H1 (cell line): Measurements from ENCODE around the gene DGUOK. TPM values are rescaled to one million over a fixed set of nuclear protein-coding genes. Genes with fewer than 3 reads are reported as not detected.

ENCODE experiments used
- CTCF ChIA-PET: fragments of 300-600 bp; sonication (Branson Sonifier 250); formaldehyde crosslinking; loops from one replicate; lab custom pipeline; 2021; ENCODE audit not compliant: partially characterized antibody; lab: Charles Lee
- POLR2A ChIA-PET: fragments of 300-600 bp; sonication (Branson Sonifier 250); formaldehyde crosslinking; loops from one replicate; lab custom pipeline; 2021; ENCODE audit warnings: inconsistent platforms; ENCODE audit not compliant: partially characterized antibody; lab: Charles Lee
- DNase-seq, 2 experiments: peaks; one replicate each; pipeline versions ENCODE4 v3.0.0 to v3.0.0-alpha.2; 2010 to 2022; ENCODE audit warnings: low spot score in 2 of 2, low read depth in 1 of 2, mixed read lengths in 1 of 2
- FAIRE-seq: peaks from 2 replicates; lab custom pipeline; 2011; peaks lifted over from hg19 to GRCh38; lab: Jason Lieb, UNC
- H2AFZ ChIP-seq: 2 replicates; pipeline ENCODE4 v1.8.1; 2012; ENCODE audit warnings: low read length, inconsistent platforms
- H2AK5ac ChIP-seq: 2 replicates; pipeline ENCODE4 v1.6.1; 2013; ENCODE audit warnings: low read depth, low read length
- H2BK120ac ChIP-seq: replicated peaks from 2 replicates; pipeline ENCODE3; 2013; ENCODE audit warnings: low read depth, low read length, inconsistent platforms
- H2BK12ac ChIP-seq: 2 replicates; pipeline ENCODE4 v1.6.1; 2013; ENCODE audit warnings: low read depth, low read length
- H2BK15ac ChIP-seq: 2 replicates; pipeline ENCODE4 v1.6.1; 2013; ENCODE audit warnings: low read length
- H2BK20ac ChIP-seq: 2 replicates; pipeline ENCODE4 v1.6.1; 2013; ENCODE audit warnings: low read length
- H2BK5ac ChIP-seq: 2 replicates; pipeline ENCODE4 v1.6.1; 2013; ENCODE audit warnings: low read depth, low read length
- H3K14ac ChIP-seq: 2 replicates; pipeline ENCODE4 v1.6.1; 2013; ENCODE audit warnings: inconsistent platforms; ENCODE audit not compliant: insufficient read length
- H3K18ac ChIP-seq: 2 replicates; pipeline ENCODE4 v1.6.1; 2013; ENCODE audit warnings: low read length; ENCODE audit errors: extremely low read depth
- H3K23ac ChIP-seq: 2 replicates; pipeline ENCODE4 v1.6.1; 2013; ENCODE audit warnings: inconsistent platforms; ENCODE audit not compliant: insufficient read length
- H3K23me2 ChIP-seq: 2 replicates; pipeline ENCODE4 v1.6.1; 2013; ENCODE audit warnings: low read depth, low read length
- H3K27ac ChIP-seq: 2 replicates; pipeline ENCODE4 v1.6.1; 2011; ENCODE audit warnings: low read depth, low read length, inconsistent platforms
- H3K27me3 ChIP-seq, 4 experiments: replicated peaks in 1 of 4; 1 replicate in 1 of 4; 2 replicates in 3 of 4; pipeline versions ENCODE4 v1.6.1 to v1.8.1; 2011 to 2013; ENCODE audit warnings: low read length in 3 of 4, mild to moderate bottlenecking in 3 of 4, inconsistent platforms in 2 of 4, mixed read lengths in 2 of 4, moderate library complexity in 1 of 4; ENCODE audit not compliant: control insufficient read depth in 3 of 4, insufficient read depth in 3 of 4; ENCODE audit errors: extremely low read depth in 1 of 4
- H3K36me3 ChIP-seq, 4 experiments: 2 replicates each; pipeline versions ENCODE4 v1.6.1 to v1.8.1; 2011 to 2013; ENCODE audit warnings: mild to moderate bottlenecking in 4 of 4, low read length in 3 of 4, moderate library complexity in 2 of 4, control low read depth in 1 of 4, inconsistent platforms in 1 of 4; ENCODE audit not compliant: insufficient read depth in 4 of 4, control insufficient read depth in 2 of 4
- H3K4ac ChIP-seq: replicated peaks from 2 replicates; pipeline ENCODE3; 2013; ENCODE audit warnings: low read length, low read depth, mixed read lengths, inconsistent platforms; ENCODE audit not compliant: insufficient read length
- H3K4me1 ChIP-seq, 4 experiments: replicated peaks in 1 of 4; 1 replicate in 1 of 4; 2 replicates in 3 of 4; pipeline versions ENCODE4 v1.6.1 to v1.8.1; 2011 to 2013; ENCODE audit warnings: low read length in 3 of 4, inconsistent platforms in 2 of 4, mixed read lengths in 1 of 4; ENCODE audit not compliant: insufficient read depth in 4 of 4, control insufficient read depth in 3 of 4
- H3K4me2 ChIP-seq, 2 experiments: 2 replicates each; pipeline versions ENCODE4 v1.6.1 to v1.8.1; 2011 to 2013; ENCODE audit warnings: low read depth in 2 of 2, low read length in 2 of 2, control low read depth in 1 of 2, inconsistent platforms in 1 of 2, mild to moderate bottlenecking in 1 of 2; ENCODE audit not compliant: insufficient read depth in 1 of 2
- H3K4me3 ChIP-seq, 4 experiments: fragments of 200-600, 300-600 bp in 1 of 4; sonication (generic), shearing (Covaris generic), sonication (Bioruptor Twin) in 1 of 4; 2 replicates each; pipeline versions ENCODE4 v1.5.1 to v1.8.1; 2011 to 2016; ENCODE audit warnings: low read length in 4 of 4, low read depth in 3 of 4, control low read depth in 2 of 4, inconsistent platforms in 2 of 4, mild to moderate bottlenecking in 2 of 4, mixed read lengths in 1 of 4, moderate library complexity in 1 of 4; ENCODE audit not compliant: insufficient read depth in 2 of 4; ENCODE audit errors: extremely low read depth in 1 of 4
- H3K56ac ChIP-seq: replicated peaks from 2 replicates; pipeline ENCODE3; 2013; ENCODE audit warnings: low read depth, mild to moderate bottlenecking, mixed read lengths, low read length, inconsistent platforms; ENCODE audit not compliant: insufficient read length
- H3K79me1 ChIP-seq: 2 replicates; pipeline ENCODE4 v1.6.1; 2013; ENCODE audit warnings: low read depth, low read length, control low read depth
- H3K79me2 ChIP-seq, 2 experiments: 2 replicates each; pipeline versions ENCODE4 v1.6.1 to v1.8.1; 2012 to 2013; ENCODE audit warnings: low read length in 2 of 2, mild to moderate bottlenecking in 2 of 2, inconsistent platforms in 1 of 2; ENCODE audit not compliant: insufficient read depth in 2 of 2, control insufficient read depth in 1 of 2
- H3K9ac ChIP-seq, 4 experiments: replicated peaks in 1 of 4; 1 replicate in 1 of 4; 2 replicates in 3 of 4; pipeline versions ENCODE4 v1.6.1 to v1.8.1; 2011 to 2013; ENCODE audit warnings: low read depth in 3 of 4, low read length in 3 of 4, control low read depth in 2 of 4, mild to moderate bottlenecking in 2 of 4, moderate library complexity in 2 of 4, inconsistent platforms in 1 of 4; ENCODE audit errors: extremely low read depth in 1 of 4
- H3K9me3 ChIP-seq, 2 experiments: 2 replicates each; pipeline versions ENCODE4 v1.6.1 to v1.8.1; 2012 to 2013; ENCODE audit warnings: mild to moderate bottlenecking in 2 of 2, moderate library complexity in 2 of 2, control low read depth in 1 of 2, inconsistent platforms in 1 of 2, low read depth in 1 of 2, low read length in 1 of 2, mixed read lengths in 1 of 2; ENCODE audit not compliant: insufficient read depth in 2 of 2
- H4K20me1 ChIP-seq, 2 experiments: replicated peaks in 1 of 2; 2 replicates each; pipeline versions ENCODE3 to v1.8.1; 2011 to 2013; ENCODE audit warnings: inconsistent platforms in 2 of 2, low read length in 2 of 2, mild to moderate bottlenecking in 1 of 2; ENCODE audit not compliant: insufficient read depth in 2 of 2, control insufficient read depth in 1 of 2
- H4K5ac ChIP-seq: 2 replicates; pipeline ENCODE4 v1.6.1; 2013; ENCODE audit warnings: low read length, low read depth, mixed read lengths, inconsistent platforms; ENCODE audit not compliant: insufficient read length
- H4K8ac ChIP-seq: 2 replicates; pipeline ENCODE4 v1.8.0; 2013; ENCODE audit warnings: mild to moderate bottlenecking, moderate library complexity, low read length, inconsistent platforms; ENCODE audit not compliant: insufficient read depth; ENCODE audit errors: extremely low read depth
- H4K91ac ChIP-seq: replicated peaks from 2 replicates; pipeline ENCODE3; 2013; ENCODE audit warnings: low read length, mixed read lengths, inconsistent platforms; ENCODE audit not compliant: insufficient read length
- JUND ChIP-seq: IDR thresholded peaks from 2 replicates; pipeline ENCODE4 v1.6.1; 2011; ENCODE audit warnings: mild to moderate bottlenecking, improper control_type of control experiment, low read length
- MAFK ChIP-seq: IDR thresholded peaks from 2 replicates; pipeline ENCODE4 v1.6.1; 2012; ENCODE audit warnings: low read depth, mild to moderate bottlenecking, improper control_type of control experiment, low read length
- SP4 ChIP-seq: IDR thresholded peaks from 2 replicates; pipeline ENCODE4 v1.6.1; 2012; ENCODE audit warnings: low read length, inconsistent platforms
- TCF12 ChIP-seq: IDR thresholded peaks from 2 replicates; pipeline ENCODE4 v1.6.1; 2011; ENCODE audit warnings: low read depth, mild to moderate bottlenecking, low read length
- WGBS, 2 experiments: shearing (Covaris generic) in 1 of 2; methylation state at CpG; one replicate each; pipeline versions ENCODE4 v1.1.6 to v1.1.7; 2013 to 2015; ENCODE audit warnings: low lambda C conversion rate in 2 of 2, mixed read lengths in 2 of 2, inconsistent platforms in 1 of 2, low coverage in 1 of 2, missing lambda C conversion rate in 1 of 2; ENCODE audit not compliant: insufficient replicate concordance in 2 of 2, insufficient coverage in 1 of 2, insufficient read length in 1 of 2; ENCODE audit errors: extremely low coverage in 1 of 2, missing lambda C conversion rate in 1 of 2; 5-methylcytosine and 5-hydroxymethylcytosine counted together
- polyA plus RNA-seq, 7 experiments: library from polyadenylated mRNA; depleted of rRNA in 3 of 7; stranded (reverse) in 5 of 7; unstranded in 2 of 7; fragments of >200 nt in 5 of 7; fragments of 200-250 nt in 2 of 7; gene quantifications; 1 replicate in 5 of 7; 2 replicates in 1 of 7; 4 replicates in 1 of 7; pipeline versions ENCODE4 v1.2.1 to v1.2.3, GENCODE V29; 2011 to 2013; ENCODE audit warnings: missing spikeins in 2 of 7, mixed read lengths in 2 of 7
- total RNA-seq: library from RNA; stranded (reverse); fragmentation: NEBNext Ultra II Directional; extraction: Animal tissue kit (Norgen Biotek cat#: 25700); gene quantifications from 2 replicates; pipeline ENCODE4 v1.2.1, GENCODE V29; 2021
- TF ChIP-seq, protein P1 (sequence below): IDR thresholded peaks from 2 replicates; pipeline ENCODE4 v1.6.1; 2012; ENCODE audit warnings: inconsistent platforms

DGUOK gene
- total and polyA plus RNA-seq, 2 of the 8 experiments (the other 6 are each of a cell fraction or from before 2014, with no cell fraction given) = 110 to 168 TPM

DNA sequence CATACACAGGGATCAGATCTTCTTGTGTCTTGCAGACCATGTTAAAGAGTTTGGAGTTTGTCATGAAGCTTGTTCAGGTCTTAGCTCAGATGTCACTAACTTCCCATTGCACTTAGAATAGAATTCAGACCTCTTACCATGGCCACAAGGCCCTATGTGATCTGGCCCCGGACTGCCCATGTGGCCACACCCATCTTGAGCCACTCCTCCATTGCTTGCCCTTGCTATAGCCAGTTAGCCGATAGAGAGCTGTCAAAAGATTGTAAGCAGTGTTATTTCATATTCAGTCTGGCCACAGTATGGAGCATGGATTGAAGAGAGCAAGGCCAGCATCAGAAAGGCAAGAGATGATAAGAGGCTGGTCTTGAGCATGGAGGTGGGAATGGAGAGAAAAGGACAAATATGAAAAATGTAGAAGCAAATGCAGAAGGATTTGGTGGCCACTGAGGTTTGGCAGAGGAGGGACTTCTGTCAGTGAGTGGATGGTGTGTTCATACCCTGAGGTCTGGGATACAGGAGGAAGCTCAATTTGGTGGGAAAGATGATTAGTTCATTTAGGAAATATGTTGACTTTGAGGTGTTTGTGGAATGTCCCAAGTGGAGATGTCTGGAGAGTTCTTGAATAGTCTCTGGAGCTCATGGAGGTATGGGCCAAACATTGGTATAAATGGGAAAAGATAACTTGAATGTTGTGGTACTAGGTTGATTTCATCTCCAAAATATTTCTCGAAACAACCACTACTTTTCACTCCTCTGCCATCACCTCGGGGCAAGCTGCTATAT lies 10.6 kb downstream of the DGUOK start:
- no peaks in the 10 kb centered on the region; the same call in 1 of the 2 replicates for H3K23me2 ChIP-seq
- WGBS, 2 experiments = 89% methylated on average over 4 of the region's 4 CpGs; no CpG with 5 or more reads in 1 of the 2 experiments
- CTCF ChIA-PET = interaction anchor here (0.7 to 2.2 kb wide), 10 partner anchors 10 to 183 kb away, joined by 3 to 9 read pairs (median 3); partner anchors contain the start of gene DGUOK

More for the DNA sequence above, 10.6 kb downstream of the DGUOK start:
- H4K20me1 ChIP-seq = peaks cover 10 to 15% of the 10 kb centered on the region in 2 experiments
- peaks cover 12% of the 10 kb centered on the region for H3K79me1 ChIP-seq
- no peak overlapping the region for H3K4me3 ChIP-seq
- no peak overlapping the region for H3K56ac ChIP-seq
- H2BK120ac ChIP-seq = no peak overlapping the region
- H3K23ac ChIP-seq = no peak overlapping the region
- H3K79me2 ChIP-seq = peaks cover 13 to 94% of the 10 kb centered on the region in 2 experiments
- H3K4ac ChIP-seq = no peak overlapping the region
- TF ChIP-seq MAFK (no peak), TCF12 (no peak), SP4 (no peak), JUND (no peak)
- TF ChIP-seq, protein P1, sequence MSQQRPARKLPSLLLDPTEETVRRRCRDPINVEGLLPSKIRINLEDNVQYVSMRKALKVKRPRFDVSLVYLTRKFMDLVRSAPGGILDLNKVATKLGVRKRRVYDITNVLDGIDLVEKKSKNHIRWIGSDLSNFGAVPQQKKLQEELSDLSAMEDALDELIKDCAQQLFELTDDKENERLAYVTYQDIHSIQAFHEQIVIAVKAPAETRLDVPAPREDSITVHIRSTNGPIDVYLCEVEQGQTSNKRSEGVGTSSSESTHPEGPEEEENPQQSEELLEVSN = no peak
- H3K9me3 ChIP-seq = no peaks in the 10 kb centered on the region
- DNase-seq (no peak), FAIRE-seq (no peak)
- peaks cover 0 to 16% (median 5%) of the 10 kb centered on the region in 4 experiments; a peak in 5 of 8 replicates for H3K36me3 ChIP-seq
- H4K5ac ChIP-seq = no peak overlapping the region
- H2BK15ac ChIP-seq = no peak overlapping the region
- H4K91ac ChIP-seq = no peak overlapping the region
- POLR2A ChIA-PET = interaction anchor here (1.1 to 1.6 kb wide), 4 partner anchors 8 to 64 kb away, joined by 3 to 6 read pairs (median 4); partner anchors contain the start of genes DGUOK and TET3
- no peak overlapping the region for H2BK5ac ChIP-seq
- no peak overlapping the region for H3K9ac ChIP-seq
- no peaks in the 10 kb centered on the region for H3K27me3 ChIP-seq
- H3K18ac ChIP-seq = no peak overlapping the region
- no peak overlapping the region for H2AFZ ChIP-seq
- no peak overlapping the region for H2AK5ac ChIP-seq
- no peak overlapping the region for H2BK20ac ChIP-seq
- H2BK12ac ChIP-seq = no peak overlapping the region
- no peak overlapping the region for H3K27ac ChIP-seq
- H3K4me1 ChIP-seq = no peaks in the 10 kb centered on the region
- H4K8ac ChIP-seq = no peak overlapping the region
- no peak overlapping the region for H3K14ac ChIP-seq
- no peak overlapping the region for H3K4me2 ChIP-seq
